Coronary artery (tissue), 2 donors: ENCODE measurements around the gene PSMC6.

Experiments used
- DNase-seq: peaks from one replicate; pipeline ENCODE4 v3.0.0-alpha.2; 2017; ENCODE audit warnings: low spot score
- H3K27ac ChIP-seq, 2 donors: fragments of 200-600 bp; sonication (generic); one replicate each; pipeline ENCODE4 v1.5.1; 2016 to 2019
- H3K4me3 ChIP-seq: fragments of 200-600 bp; sonication (generic); 2 replicates; pipeline ENCODE4 v1.5.1; 2016; ENCODE audit warnings: mild to moderate bottlenecking, moderate library complexity
- CTCF ChIP-seq: fragments of 200-600 bp; sonication (generic); IDR thresholded peaks from one replicate; pipeline ENCODE4 v1.5.1; 2019; ENCODE audit warnings: antibody characterized with exemption

PSMC6 gene

DNA sequence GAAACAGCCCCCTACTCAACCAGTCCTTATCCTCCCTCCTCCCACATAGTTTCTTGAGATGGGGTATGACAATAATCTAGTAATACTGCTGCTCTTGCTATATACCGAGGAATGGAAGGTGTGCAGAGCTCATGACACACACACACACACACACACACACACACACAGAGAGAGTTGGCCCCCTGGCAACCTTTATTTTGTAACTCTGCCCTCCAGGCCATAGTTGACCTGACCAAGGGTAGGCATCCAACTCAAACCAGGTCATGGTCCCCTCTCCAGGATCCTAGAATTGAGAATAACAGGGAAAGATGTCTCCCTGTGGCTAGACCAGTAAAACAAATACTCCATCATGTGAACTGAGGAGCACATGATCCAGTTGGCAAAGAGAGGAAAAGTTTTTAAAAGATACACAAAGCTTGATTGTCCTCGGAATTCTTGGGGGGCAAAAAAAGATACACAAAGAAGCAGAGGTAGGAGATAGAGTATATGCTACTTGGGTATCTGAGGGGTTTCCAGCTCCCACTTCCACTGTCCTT lies 22.9 kb upstream of the PSMC6 start:
- DNase-seq, result no peak
- TF ChIP-seq CTCF, result no peak
- Histone ChIP-seq H3K27ac (no peak overlapping the region), H3K4me3 (no peak overlapping the region)

DNA sequence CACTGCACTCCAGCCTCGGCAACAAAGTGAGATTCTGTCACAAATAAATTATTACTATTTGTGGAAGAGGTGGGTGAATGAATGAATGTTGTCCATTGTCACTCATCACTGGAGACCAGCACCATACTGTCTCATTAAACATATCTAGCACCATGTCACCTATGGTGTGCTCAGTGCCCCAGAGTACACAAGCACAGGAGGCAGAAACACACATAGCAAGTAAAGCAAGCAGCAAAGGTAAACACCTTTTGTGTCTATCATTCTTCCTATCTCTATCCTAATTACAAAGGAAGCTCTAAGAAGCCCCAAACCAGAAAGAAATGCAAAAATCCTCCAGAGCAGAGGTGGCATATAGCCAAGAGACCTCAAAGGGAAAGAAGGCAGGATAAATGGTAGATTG lies 20.8 kb upstream of the PSMC6 start:
- no peak for DNase-seq
- no peak for TF ChIP-seq CTCF
- H3K27ac ChIP-seq, result no peak overlapping the region
- no peak overlapping the region for H3K4me3 ChIP-seq

- Histone ChIP-seq H3K4me3 (no peak overlapping the region), H3K27ac (no peak overlapping the region)
- no peak for TF ChIP-seq CTCF
- DNase-seq, result no peak
Measured at GRCh38 chr14:52690983-52691760, 15.8 kb upstream of the PSMC6 start.

DNA sequence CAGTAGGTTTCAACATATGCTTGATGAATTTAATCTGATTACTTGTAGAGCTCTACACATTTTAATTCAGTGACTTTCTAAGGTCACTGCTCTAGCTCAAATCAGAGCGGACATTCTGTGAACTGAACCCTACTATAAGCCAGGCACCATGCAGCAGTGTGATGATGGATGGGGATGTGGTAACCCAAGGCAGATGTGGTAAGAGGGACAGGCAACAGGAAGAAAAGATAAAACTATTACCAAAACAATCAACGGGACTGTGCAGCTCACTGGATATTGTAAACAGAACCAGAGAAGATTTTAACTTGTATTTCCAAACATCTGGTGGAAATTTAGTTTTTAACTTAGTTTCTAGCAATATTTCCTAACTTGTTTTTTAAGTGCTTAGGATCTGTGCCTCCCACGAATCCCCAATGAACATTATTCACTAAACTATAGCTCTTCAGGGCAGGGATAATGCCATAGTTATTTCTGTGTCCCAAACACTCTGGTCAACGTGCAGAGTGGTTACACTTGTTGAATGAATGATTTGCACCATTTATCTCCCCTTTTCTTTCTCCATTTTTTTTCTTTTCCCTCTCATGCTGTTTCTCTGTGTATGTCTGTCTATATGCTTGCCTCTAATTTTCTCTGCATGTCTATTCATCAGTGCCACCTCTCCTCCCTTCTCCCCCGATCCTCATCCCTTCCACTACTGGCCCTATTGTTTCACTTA lies 14.6 kb upstream of the PSMC6 start:
- no peak for TF ChIP-seq CTCF
- H3K4me3 ChIP-seq, result no peak overlapping the region
- no peak for DNase-seq
- no peak overlapping the region for H3K27ac ChIP-seq

GRCh38 chr14:52693036-52693435 lies 14.0 kb upstream of the PSMC6 start:
- TF ChIP-seq CTCF, result no peak
- no peak for DNase-seq
- no peak overlapping the region for H3K4me3 ChIP-seq
- no peak overlapping the region for H3K27ac ChIP-seq

DNA sequence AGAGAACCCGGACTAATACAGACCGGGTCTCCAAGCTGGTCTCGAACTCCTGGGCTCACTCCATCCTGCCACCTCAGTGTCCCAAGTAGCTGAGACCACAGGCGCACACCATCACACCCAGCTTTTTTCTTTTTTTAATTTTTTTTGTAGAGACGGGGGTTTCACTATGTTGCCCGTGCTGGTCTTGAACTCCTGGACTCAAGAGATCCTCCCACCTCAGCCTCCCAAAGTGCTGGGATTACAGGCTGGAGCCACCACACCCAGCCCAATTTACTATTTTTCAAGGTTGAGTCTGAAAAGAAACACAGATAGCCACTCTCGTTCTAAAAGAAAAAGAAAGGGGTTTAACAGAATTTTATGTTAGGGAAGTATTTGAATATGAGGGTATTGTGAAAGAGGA lies 13.5 kb upstream of the PSMC6 start:
- H3K4me3 ChIP-seq, result no peak overlapping the region
- no peak overlapping the region for H3K27ac ChIP-seq
- no peak for DNase-seq
- TF ChIP-seq CTCF, result no peak
